NCI-H2171 treated with DMSO at 0.1 percent for 48 hours (cell line): ENCODE measurements around the gene ZNF316.
"Not testable (repeated sequence)": the region's sequence is repeated elsewhere in the genome, so short reads cannot be mapped to it uniquely, and the experiment has no call there.

Source experiments
- DNase-seq: peaks from one replicate; lab custom pipeline; 2025; lab: John Stamatoyannopoulos, UW

ZNF316 gene

DNA sequence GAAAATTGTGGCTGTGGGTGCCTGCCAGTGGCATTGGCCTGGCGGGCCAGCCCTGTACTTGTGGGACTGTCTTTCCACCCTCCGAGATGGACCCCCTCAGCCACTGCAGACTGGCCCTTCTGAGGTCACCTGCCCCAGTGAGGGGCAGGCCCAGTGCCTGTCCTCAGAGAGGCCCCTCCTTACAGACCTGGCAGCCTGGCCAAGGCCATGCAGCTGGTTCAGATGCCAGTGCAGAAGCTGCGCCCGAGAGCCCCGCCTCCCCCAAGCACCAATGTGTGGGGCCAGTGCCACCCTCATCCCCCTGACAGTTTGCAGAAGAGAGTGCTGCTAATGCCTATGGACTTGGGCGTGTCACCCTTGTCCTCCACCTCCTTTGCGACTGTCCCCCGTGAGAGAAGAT, 10.0 kb downstream of the ZNF316 start:
- DNase-seq: no peak

- DNase-seq: no peak
Observed at GRCh38 chr7:6647541-6647940, 10.4 kb downstream of the ZNF316 start.

GRCh38 chr7:6648066-6648814, 11.1 kb downstream of the ZNF316 start:
- no peak for DNase-seq

DNA sequence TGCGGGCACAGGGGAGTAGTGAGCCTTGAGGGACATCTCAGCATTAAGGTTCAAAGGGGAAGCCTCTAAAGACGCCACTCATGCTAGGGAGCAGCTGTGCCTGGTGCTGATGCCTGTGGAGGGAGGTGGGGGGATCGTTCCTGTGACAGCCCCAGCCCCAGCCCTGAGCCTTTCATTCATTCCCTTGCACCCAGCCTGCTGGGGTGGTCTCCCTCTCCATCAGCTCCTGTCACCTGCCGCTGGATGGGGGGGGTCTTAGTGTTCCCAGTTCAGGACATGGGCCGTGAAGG, 11.6 kb downstream of the ZNF316 start:
- DNase-seq: no peak

DNA sequence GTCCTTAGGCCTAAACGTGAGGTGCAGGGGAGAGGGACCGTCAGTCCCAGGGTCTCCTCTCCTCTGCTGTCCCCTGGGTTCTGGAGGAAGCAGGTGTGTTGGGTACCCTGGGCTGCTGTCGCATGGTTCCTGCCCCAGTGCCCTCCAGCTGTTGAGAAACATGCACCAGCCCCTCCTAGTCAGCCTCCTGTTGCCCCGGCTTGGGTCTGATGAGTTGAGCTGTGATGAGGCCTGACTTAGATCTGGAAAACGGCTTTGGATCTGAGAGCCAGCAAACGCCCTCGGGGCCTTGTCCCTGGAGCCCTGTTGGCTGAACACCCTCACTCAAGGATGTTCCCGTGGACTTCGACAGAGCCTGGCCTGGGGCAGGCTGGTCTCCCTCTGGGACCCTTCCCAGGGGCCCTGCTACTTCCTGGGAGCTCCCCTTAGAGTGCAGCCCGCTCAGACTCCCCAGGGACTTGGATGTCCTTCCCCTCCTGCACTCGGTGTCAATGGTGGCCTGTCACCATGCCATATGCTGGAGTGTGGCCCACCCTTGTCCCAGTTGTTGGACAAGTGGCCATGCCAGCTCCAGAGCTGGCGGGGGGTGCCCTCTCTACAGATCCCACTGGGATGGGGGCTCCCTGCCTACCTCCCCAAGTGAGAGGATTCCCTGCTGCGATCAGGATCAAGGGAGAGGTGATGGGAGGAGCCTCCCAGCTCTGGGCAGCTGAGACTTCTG, 12.3 kb downstream of the ZNF316 start:
- DNase-seq: no peak

DNA sequence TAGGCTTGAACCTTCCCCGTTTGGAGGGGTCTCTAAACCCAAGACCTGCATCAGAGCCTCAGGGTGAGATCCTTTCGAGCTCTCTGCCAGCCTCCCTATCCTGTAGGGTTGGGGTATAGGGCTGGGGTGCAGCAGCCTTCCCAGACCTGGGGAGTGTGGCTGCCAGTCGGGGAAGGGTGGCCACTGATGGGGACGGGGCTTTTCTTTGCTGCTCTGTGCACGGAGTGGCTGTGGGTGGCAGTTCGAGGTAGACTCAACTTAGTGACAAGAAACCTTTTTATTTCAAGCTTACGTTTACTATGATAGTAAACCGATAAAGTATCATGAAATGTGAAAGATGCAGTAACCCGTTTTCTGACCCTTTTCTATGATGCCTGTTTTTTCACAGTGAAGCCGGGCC, 13.0 kb downstream of the ZNF316 start:
- no peak for DNase-seq

- no peak for DNase-seq
Observed at GRCh38 chr7:6650521-6651011, 13.4 kb downstream of the ZNF316 start.

DNA sequence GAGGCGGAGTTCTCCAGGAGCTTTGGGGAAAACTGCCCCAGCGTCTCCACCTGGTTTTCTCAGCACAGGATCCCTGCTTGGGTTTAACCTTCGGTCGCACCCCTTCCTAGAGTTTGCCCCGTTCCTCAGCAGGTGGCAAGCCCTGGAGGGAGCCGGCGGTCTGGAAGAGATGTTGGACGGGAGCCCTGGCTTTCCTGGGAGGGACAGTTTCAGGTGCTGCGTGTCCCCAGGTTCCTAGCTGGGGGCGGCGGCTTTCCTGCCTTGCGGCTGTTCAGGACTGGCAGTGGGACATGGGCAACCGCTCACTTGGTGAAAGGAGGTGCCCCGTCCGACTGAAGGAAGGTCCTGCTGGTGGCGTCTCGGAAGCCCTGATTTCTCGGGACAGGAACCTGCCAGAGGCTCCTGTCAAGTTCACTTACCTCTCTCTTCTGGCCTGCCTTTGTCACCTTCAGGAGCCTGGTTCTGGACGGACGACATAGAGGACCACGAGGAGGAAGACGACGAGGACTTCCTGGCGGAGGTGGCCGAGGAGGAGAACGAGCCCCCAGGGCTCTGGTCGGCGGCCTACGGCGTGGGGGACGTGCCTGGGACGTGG, 14.8 kb downstream of the ZNF316 start:
- no peak for DNase-seq

DNA sequence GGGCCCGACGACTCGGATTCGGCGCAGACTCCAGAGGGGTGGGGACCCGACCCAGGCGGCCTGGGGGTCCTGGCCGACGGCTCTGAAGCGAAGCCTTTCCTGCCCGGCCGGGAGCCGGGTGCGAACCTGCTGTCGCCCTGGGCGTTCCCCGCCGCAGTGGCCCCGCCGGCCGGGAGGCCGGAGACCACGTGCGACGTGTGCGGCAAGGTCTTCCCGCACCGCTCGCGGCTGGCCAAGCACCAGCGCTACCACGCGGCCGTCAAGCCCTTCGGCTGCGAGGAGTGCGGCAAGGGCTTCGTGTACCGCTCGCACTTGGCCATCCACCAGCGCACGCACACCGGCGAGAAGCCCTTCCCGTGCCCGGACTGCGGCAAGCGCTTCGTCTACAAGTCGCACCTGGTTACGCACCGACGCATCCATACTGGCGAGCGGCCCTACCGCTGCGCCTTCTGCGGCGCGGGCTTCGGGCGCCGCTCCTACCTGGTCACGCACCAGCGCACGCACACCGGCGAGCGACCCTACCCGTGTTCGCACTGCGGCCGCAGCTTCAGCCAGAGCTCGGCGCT, 15.4 kb downstream of the ZNF316 start:
- DNase-seq: no peak

- DNase-seq: no peak
Observed at GRCh38 chr7:6653071-6654003, 16.2 kb downstream of the ZNF316 start.

DNA sequence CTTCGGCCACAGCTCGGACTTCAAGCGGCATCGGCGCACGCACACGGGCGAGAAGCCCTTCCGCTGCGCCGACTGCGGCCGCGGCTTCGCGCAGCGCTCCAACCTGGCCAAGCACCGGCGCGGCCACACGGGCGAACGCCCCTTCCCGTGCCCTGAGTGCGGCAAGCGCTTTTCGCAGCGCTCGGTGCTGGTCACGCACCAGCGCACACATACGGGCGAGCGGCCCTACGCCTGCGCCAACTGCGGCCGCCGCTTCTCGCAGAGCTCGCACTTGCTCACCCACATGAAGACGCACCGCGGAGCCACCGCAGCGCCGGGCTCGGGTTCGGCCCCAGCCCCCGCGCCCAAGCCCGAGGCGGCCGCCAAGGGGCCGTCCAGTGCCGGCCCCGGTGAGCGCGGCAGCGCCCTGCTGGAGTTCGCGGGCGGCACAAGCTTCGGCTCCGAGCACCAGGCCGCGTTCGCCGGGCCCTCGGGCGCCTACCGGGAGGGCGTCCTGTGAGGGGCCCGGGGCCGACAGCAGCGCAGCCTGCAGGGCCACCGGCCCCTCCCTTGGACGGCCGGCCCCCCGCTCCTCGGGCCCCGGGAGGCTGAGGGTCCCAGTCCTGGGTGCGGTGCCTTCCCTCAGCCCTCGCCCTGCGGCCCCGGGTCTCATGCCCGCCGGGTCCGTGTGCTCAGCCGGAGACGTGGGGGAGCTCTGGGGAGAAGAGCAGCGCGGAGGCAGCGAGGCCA, 17.2 kb downstream of the ZNF316 start:
- DNase-seq: no peak

DNA sequence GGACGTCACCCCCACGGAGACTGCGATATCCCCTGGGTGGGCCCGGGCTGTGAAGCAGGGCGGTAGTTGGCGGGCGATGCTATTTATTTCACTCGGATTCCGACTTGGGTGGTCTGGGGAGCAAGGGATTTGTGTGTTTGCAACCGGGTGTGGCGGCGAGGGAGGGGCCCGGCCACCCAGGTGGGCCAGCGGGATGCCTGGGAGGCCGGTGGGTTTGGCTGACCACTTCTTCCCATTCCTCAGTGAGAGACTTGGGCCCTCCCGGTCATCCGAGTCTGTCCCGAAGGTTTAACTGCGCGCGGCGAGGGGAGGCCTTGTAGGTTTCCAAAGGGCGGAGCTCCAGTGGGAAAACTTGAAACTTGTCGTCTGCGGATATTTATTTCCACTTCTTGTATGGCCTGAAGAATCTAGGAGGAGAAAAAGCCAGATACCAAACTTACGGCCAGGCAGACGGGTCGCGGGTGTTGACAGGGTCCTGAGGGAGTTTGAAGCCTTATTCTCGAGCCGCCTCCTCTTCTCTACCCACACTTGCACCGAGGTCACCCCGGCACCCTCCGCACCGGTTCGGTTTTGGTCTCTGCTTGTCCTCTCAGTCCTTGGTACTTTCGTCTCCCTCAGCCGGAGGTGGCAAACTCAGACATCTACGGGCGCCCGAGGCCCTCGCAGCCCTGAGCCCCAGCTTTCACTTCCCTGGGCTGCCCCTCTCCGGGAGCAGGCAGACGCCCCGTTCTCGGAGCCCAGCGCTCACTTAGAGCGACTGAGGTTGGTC, 17.9 kb downstream of the ZNF316 start:
- DNase-seq: no peak

- DNase-seq: no peak
Observed at GRCh38 chr7:6655636-6656385, 18.7 kb downstream of the ZNF316 start.

DNA sequence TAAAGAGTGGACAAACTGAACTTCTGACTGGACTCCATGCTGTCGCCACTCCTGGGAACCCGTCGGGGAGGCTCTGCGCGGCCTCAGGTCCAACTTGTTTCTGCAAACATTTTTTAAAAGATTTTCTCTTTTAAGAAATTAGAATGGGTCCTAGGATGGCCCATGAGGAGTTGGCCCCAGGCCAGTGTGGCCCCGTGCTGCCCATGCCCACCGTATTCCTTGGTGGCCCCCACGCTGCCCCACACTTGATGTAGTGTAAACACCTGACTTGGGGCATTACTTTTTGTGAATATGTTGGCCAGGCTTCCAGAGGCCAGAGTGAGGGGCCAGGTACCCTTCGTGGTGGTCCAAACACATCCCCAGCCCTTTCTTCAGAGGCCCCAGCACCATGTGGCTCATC, 19.3 kb downstream of the ZNF316 start:
- DNase-seq: no peak

GRCh38 chr7:6658618-6659345, 21.7 kb downstream of the ZNF316 start:
- DNase-seq: no peak

- DNase-seq: not testable (repeated sequence)
Observed at GRCh38 chr7:6670851-6671250, 33.7 kb downstream of the ZNF316 start.

- DNase-seq: no peak
Observed at GRCh38 chr7:6675807-6676405, 38.8 kb downstream of the ZNF316 start.

DNA sequence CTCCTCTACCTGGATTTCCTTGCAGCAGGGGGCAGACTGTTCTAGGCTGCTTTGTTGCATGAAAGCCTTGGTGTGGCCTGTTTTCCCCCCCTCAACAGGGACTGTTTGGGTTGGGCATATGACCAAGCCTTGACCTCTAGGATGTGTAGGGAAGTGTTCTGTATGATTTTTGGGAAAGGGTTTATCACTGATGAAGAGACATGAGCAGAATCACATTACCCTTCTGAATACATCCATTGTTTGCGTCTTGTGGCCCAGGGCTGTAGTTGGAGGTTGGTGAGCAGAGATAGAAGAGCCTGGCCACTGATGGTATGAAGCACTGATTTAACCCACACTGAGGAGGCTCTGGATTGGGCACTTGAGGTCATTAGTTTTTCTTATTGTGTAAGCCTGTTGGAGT, 43.0 kb downstream of the ZNF316 start:
- DNase-seq: no peak

GRCh38 chr7:6691103-6691502, 54.0 kb downstream of the ZNF316 start:
- no peak for DNase-seq
